Fibroblast of skin of left quadriceps (primary cell): ENCODE data around the gene BBLN.

Experiments used
- DNase-seq, 2 experiments: peaks; one replicate each; pipeline ENCODE4 v3.0.0-alpha.2; 2013; ENCODE audit warnings: low read depth in 2 of 2

The BBLN gene

GRCh38 chr9:128211981-128212281 lies 51.9 kb downstream of the BBLN start:
- DNase-seq: no peak
